ENCODE measurements around the gene EFHC2. TPM values are rescaled to one million over a fixed set of nuclear protein-coding genes. Genes with fewer than 3 reads are reported as not detected.
"Not testable (repeated sequence)": the region's sequence is repeated elsewhere in the genome, so short reads cannot be mapped to it uniquely, and the experiment has no call there.

The EFHC2 gene
- total RNA-seq, 1 experiment from 2014 or later = 1.1 TPM

DNA sequence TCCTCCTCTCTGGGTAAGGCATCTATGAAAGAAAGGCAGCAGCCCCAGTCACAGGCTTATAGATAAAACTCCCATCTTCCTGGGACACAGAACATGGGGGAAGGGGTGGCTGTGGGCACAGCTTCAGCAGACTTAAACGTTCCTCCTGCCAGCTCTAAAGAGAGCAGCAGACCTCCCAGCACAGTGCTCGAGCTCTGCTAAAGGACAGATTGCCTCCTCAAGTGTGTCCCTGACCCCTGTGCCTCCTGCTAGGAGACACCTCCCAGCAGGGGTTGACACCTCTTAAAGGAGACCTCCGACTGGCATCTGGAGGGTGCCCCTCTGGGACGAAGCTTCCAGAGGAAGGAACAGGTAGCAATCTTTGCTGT lies 89.9 kb downstream of the EFHC2 start:
- Histone ChIP-seq H4K5ac (ENCODE audit: insufficient read length, low read depth, low read length) (no peak overlapping the region), H2BK20ac (ENCODE audit: low read depth, low read length, poor library complexity, severe bottlenecking) (no peak overlapping the region), H2BK12ac (ENCODE audit: insufficient read length, low read depth, low read length) (no peak overlapping the region), H3K9ac (ENCODE audit: extremely low read depth, insufficient read length, low read length) (no peak overlapping the region), H3K27me3 (ENCODE audit: insufficient read depth, low read length) (no peaks in the 10 kb centered on the region), H3K14ac (ENCODE audit: insufficient read depth, low read length) (no peak overlapping the region), H2BK120ac (ENCODE audit: low read depth, low read length, poor library complexity, severe bottlenecking) (no peak overlapping the region), H2AK5ac (ENCODE audit: insufficient read length, low read length) (no peak overlapping the region), H4K20me1 (ENCODE audit: control insufficient read depth, insufficient read depth, insufficient read length) (no peaks in the 10 kb centered on the region), H3K4me2 (ENCODE audit: insufficient read depth, insufficient read length, low read length) (no peak overlapping the region), H4K91ac (ENCODE audit: insufficient read length, low read depth, low read length) (no peak overlapping the region), H3K23ac (ENCODE audit: insufficient read length, low read depth, low read length) (no peak overlapping the region), H3K18ac (ENCODE audit: insufficient read length, low read depth, low read length) (no peak overlapping the region), H3K4me1 (ENCODE audit: insufficient read depth, low read length) (no peaks in the 10 kb centered on the region), H2BK5ac (ENCODE audit: insufficient read length, low read length) (no peak overlapping the region), H3K23me2 (ENCODE audit: insufficient read length, low read depth, low read length, poor library complexity, severe bottlenecking) (no peaks in the 10 kb centered on the region), H3K56ac (ENCODE audit: insufficient read length, low read depth, low read length) (no peak overlapping the region), H3T11ph (ENCODE audit: low read length) (no peak overlapping the region), H3K4ac (ENCODE audit: low read depth, low read length) (no peak overlapping the region), H3K27ac (ENCODE audit: insufficient read length, low read depth, low read length) (no peak overlapping the region), H3K79me1 (ENCODE audit: insufficient read depth, low read depth, low read length, poor library complexity, severe bottlenecking) (no peaks in the 10 kb centered on the region), H3K79me2 (ENCODE audit: insufficient read depth, low read length) (no peaks in the 10 kb centered on the region), H3K9me3 (ENCODE audit: control insufficient read depth, low read depth, low read length) (peaks cover 5% of the 10 kb centered on the region), H2AFZ (ENCODE audit: low read length) (no peak overlapping the region), H4K8ac (replicated peaks; ENCODE audit: insufficient read length, low read depth, low read length) (no peak overlapping the region), H2BK15ac (ENCODE audit: low read depth, low read length) (no peak overlapping the region)
- Mint-ChIP-seq H3K4me3 (no peak overlapping the region), H3K27me3 (ENCODE audit: low read depth) (peaks cover 2% of the 10 kb centered on the region), H3K4me1 (peaks cover 8 to 9% of the 10 kb centered on the region in 2 experiments; a peak in 3 of 4 replicates), H3K9me3 (peaks cover 73 to 77% of the 10 kb centered on the region in 2 experiments), H3K27ac (no peak overlapping the region), H3K36me3 (ENCODE audit: insufficient read depth in 1 of 3, low read depth in 3 of 3) (peaks cover 12 to 18% (median 16%) of the 10 kb centered on the region in 3 experiments)
- no CpG with 5 or more reads among the region's 4 CpGs for WGBS (ENCODE audit: extremely low coverage, insufficient read length, low lambda C conversion rate)
- no peak for TF ChIP-seq CTCF (conservative IDR thresholded peaks at IDR 0.05)
- no peak for DNase-seq

GRCh38 chrX:44252688-44253574 lies 90.5 kb downstream of the EFHC2 start:
- H2BK15ac ChIP-seq (ENCODE audit: low read depth, low read length); H3K27me3 Mint-ChIP-seq (ENCODE audit: low read depth); H3K79me2 ChIP-seq (ENCODE audit: insufficient read depth, low read length); H3K56ac ChIP-seq (ENCODE audit: insufficient read length, low read depth, low read length); H3K18ac ChIP-seq (ENCODE audit: insufficient read length, low read depth, low read length); H3K23me2 ChIP-seq (ENCODE audit: insufficient read length, low read depth, low read length, poor library complexity, severe bottlenecking); H3K27ac ChIP-seq (ENCODE audit: insufficient read length, low read depth, low read length); H3T11ph ChIP-seq (ENCODE audit: low read length); H3K79me1 ChIP-seq (ENCODE audit: insufficient read depth, low read depth, low read length, poor library complexity, severe bottlenecking); H4K5ac ChIP-seq (ENCODE audit: insufficient read length, low read depth, low read length); H2AK5ac ChIP-seq (ENCODE audit: insufficient read length, low read length); H4K91ac ChIP-seq (ENCODE audit: insufficient read length, low read depth, low read length); H3K14ac ChIP-seq (ENCODE audit: insufficient read depth, low read length); H2BK5ac ChIP-seq (ENCODE audit: insufficient read length, low read length); H4K20me1 ChIP-seq (ENCODE audit: control insufficient read depth, insufficient read depth, insufficient read length); H3K9ac ChIP-seq (ENCODE audit: extremely low read depth, insufficient read length, low read length); H3K23ac ChIP-seq (ENCODE audit: insufficient read length, low read depth, low read length); H2BK20ac ChIP-seq (ENCODE audit: low read depth, low read length, poor library complexity, severe bottlenecking); H3K9me3 ChIP-seq (ENCODE audit: control insufficient read depth, low read depth, low read length); H3K4me2 ChIP-seq (ENCODE audit: insufficient read depth, insufficient read length, low read length); H2AFZ ChIP-seq (ENCODE audit: low read length); H2BK120ac ChIP-seq (ENCODE audit: low read depth, low read length, poor library complexity, severe bottlenecking); H2BK12ac ChIP-seq (ENCODE audit: insufficient read length, low read depth, low read length); H4K8ac ChIP-seq (replicated peaks; ENCODE audit: insufficient read length, low read depth, low read length); H3K4me1 Mint-ChIP-seq; H3K4me3 Mint-ChIP-seq; H3K4ac ChIP-seq (ENCODE audit: low read depth, low read length); H3K4me1 ChIP-seq (ENCODE audit: insufficient read depth, low read length); H3K27me3 ChIP-seq (ENCODE audit: insufficient read depth, low read length): not testable (repeated sequence)
- Mint-ChIP-seq H3K9me3 (peaks cover 71 to 72% of the 10 kb centered on the region in 2 experiments), H3K36me3 (ENCODE audit: insufficient read depth in 1 of 3, low read depth in 3 of 3) (peaks cover 12 to 18% (median 16%) of the 10 kb centered on the region in 3 experiments), H3K27ac (0 out of 7 replicates have a peak overlapping the region, but pooled peaks of 1 of the 3 experiments have one; percentile 27)
- DNase-seq = peak; percentile 62
- WGBS (ENCODE audit: extremely low coverage, insufficient read length, low lambda C conversion rate) = no CpG with 5 or more reads among the region's 17 CpGs
